Measurements from ENCODE around the gene CNDP2.

CNDP2 gene

DNA sequence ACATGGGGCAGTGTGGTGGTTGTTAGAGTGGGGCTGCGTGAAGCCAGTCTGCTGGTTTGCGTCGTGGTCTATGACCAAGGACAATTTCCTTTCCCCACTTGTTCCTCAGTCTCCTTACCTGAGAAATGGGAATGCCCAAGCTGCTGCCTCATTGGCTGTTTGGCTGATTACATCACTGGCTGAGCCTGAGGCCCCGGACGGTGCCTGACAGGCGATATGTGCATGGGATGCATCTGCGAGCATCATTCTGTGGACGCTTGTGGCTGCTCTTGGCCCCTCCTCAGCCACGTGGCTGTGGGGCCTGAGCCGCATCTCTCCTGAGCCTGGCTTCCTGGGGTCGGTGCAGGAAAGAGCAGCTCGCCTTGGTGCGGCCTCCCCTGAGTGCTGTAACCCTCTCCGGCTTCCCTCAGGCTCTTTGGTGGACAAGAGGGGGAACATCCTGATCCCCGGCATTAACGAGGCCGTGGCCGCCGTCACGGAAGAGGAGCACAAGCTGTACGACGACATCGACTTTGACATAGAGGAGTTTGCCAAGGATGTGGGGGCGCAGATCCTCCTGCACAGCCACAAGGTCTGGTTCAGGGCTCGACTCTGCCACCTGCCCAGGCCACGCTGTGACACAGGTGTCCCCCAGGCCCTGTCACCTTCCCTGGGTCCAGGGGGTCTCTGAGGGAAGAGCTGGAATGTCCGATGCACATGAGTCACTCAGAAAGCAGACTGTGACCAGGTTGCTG, 17.2 kb downstream of the CNDP2 start:
- Histone ChIP-seq H3K4me1 (ENCODE audit: control insufficient read depth, insufficient read depth, low read length) (no peaks in the 10 kb centered on the region), H3K36me3 (ENCODE audit: insufficient read depth, low read length) (peaks cover 64% of the 10 kb centered on the region), H3K4me3 (ENCODE audit: low read length) (no peak overlapping the region), H3K4me2 (ENCODE audit: low read length) (no peak overlapping the region), H3K9me3 (replicated peaks; ENCODE audit: low read length) (no peaks in the 10 kb centered on the region), H3K27me3 (ENCODE audit: control insufficient read depth, insufficient read depth, low read length) (no peaks in the 10 kb centered on the region), H3K9ac (ENCODE audit: low read depth, low read length) (no peak overlapping the region)

DNA sequence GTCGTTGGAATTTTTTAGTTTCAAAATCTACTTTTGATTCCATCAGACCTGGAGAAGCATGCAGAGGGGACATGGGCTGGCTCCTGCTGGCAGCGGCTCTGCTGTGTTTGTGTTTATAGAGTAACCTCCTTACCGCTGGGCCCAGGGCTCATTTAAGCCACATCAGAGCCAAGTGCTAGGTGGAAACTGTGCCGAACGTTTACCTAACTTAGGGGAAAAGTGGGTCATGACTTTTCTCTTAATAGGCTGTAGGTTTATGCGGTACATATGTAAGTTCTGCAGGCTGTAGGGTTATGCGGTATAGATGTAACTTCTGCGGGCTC, 17.7 kb downstream of the CNDP2 start:
- H3K4me2 ChIP-seq (ENCODE audit: low read length): no peak overlapping the region
- no peak overlapping the region for H3K4me3 ChIP-seq (ENCODE audit: low read length)
- peaks cover 66% of the 10 kb centered on the region for H3K36me3 ChIP-seq (ENCODE audit: insufficient read depth, low read length)
- no peak overlapping the region for H3K9ac ChIP-seq (ENCODE audit: low read depth, low read length)
- no peaks in the 10 kb centered on the region for H3K9me3 ChIP-seq (replicated peaks; ENCODE audit: low read length)
- no peaks in the 10 kb centered on the region for H3K4me1 ChIP-seq (ENCODE audit: control insufficient read depth, insufficient read depth, low read length)
- no peaks in the 10 kb centered on the region for H3K27me3 ChIP-seq (ENCODE audit: control insufficient read depth, insufficient read depth, low read length)

DNA sequence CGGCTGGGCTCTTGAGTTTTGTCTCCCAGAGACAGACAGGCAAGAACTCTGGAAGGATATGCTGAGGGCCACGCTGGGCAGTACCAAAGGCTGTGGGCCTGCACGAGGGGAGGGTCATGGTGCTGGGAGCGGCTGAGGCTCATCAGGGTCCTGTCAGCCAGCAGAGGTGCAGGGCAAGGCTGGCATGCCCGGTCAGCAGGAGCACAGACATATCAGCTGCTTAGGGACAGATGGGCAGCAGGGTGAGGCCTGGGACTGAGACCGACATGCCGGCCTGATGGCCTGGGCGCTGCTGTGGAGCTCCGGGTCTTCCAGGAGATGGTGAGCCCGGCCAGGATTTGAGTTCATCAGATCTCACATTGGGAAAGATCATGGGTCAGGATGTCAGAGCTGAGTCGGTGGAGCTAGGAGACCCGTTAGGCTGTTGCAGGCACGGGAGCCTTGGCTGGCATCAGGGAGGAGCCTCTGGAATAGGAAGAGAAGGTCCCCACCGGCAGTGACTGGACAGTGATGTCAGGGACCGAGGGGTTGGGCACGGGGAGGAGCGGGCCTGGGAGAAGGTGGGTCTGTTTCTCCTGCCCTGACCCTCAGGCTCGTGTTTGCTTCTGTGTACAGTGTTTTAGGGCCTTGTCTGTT, 18.8 kb downstream of the CNDP2 start:
- Histone ChIP-seq H3K4me2 (ENCODE audit: low read length) (no peak overlapping the region), H3K9ac (ENCODE audit: low read depth, low read length) (no peak overlapping the region), H3K27me3 (ENCODE audit: control insufficient read depth, insufficient read depth, low read length) (no peaks in the 10 kb centered on the region), H3K4me1 (ENCODE audit: control insufficient read depth, insufficient read depth, low read length) (no peaks in the 10 kb centered on the region), H3K36me3 (ENCODE audit: insufficient read depth, low read length) (peaks cover 62% of the 10 kb centered on the region), H3K4me3 (ENCODE audit: low read length) (no peak overlapping the region), H3K9me3 (replicated peaks; ENCODE audit: low read length) (no peaks in the 10 kb centered on the region)

DNA sequence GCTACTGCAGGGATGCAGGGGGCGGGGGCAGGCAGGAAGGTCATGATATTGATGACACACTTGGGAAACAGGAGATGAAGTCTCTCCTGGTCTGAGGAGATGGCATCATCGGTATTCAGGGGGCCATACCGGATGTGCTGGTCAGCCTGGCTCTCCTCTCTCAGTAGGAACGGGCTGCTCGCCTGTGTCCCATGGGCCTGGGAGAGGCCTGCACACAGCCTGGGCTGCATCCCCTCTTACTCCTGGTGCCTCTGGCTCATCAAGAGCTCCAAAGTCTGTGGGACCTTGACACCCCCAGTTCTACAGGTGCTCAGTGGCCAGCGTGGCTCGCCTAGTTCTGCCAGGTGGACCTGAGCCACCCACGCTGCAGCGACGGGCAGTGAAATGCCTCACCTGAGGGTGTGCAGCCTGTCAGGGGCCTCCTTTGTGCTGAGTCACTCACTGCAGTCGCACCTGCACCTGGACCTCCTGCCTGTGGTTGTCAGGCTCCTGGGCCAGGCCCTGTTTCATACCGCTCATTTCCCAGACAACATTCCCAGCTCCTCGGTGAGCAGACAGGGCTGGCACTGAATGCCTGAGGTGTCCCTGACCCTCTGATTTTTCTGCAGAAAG, 19.6 kb downstream of the CNDP2 start:
- Histone ChIP-seq H3K9me3 (replicated peaks; ENCODE audit: low read length) (no peaks in the 10 kb centered on the region), H3K4me1 (ENCODE audit: control insufficient read depth, insufficient read depth, low read length) (no peaks in the 10 kb centered on the region), H3K27me3 (ENCODE audit: control insufficient read depth, insufficient read depth, low read length) (no peaks in the 10 kb centered on the region), H3K9ac (ENCODE audit: low read depth, low read length) (no peak overlapping the region), H3K36me3 (ENCODE audit: insufficient read depth, low read length) (peaks cover 61% of the 10 kb centered on the region), H3K4me3 (ENCODE audit: low read length) (no peak overlapping the region), H3K4me2 (ENCODE audit: low read length) (no peak overlapping the region)

DNA sequence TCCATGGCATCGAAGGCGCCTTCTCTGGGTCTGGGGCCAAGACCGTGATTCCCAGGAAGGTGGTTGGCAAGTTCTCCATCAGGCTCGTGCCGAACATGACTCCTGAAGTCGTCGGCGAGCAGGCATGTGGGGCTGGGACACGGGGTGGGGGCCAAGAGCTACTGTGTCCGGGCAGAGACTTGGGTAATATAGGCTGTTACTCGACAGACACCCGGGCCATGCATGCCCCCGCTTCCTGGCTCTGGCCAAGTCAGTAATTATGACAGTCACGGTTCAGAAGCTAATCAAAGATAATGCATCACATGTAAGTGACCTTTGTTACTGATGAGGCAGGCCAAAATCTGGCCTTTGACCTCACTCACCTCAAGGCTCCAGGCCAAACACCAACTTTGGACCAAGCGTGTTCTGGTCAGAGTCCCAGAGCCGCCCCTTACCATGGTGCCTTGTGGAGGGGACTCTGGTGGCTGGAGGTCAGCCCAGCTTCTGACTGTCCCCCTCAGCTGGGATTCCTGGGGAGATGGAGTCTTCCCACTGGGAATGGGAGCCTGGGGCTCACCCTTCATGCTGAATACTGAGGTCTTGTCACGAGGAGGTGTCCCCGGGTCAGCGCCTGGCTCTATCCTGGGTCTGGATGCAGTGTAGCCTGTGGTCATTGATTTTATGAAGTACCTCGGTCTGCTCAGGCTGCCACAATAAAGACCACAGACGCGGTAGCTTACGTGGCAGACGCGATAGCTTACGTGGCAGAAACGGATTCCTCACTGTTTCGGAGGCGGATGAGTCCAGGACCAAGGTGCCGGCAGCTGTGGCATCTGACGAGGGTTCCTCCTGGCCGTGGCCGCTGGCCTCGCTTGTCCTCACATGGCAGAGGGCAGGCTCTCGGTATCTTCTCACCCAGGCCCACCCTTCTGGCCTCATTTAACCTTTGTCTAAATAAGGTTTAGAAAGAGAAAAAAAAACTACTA, 20.4 kb downstream of the CNDP2 start:
- H3K9ac ChIP-seq (ENCODE audit: low read depth, low read length): no peak overlapping the region
- H3K27me3 ChIP-seq (ENCODE audit: control insufficient read depth, insufficient read depth, low read length): no peaks in the 10 kb centered on the region
- H3K4me2 ChIP-seq (ENCODE audit: low read length): no peak overlapping the region
- no peak overlapping the region for H3K4me3 ChIP-seq (ENCODE audit: low read length)
- no peaks in the 10 kb centered on the region for H3K9me3 ChIP-seq (replicated peaks; ENCODE audit: low read length)
- H3K36me3 ChIP-seq (ENCODE audit: insufficient read depth, low read length): peaks cover 56% of the 10 kb centered on the region
- no peaks in the 10 kb centered on the region for H3K4me1 ChIP-seq (ENCODE audit: control insufficient read depth, insufficient read depth, low read length)

- peaks cover 51% of the 10 kb centered on the region for H3K36me3 ChIP-seq (ENCODE audit: insufficient read depth, low read length)
- H3K4me3 ChIP-seq (ENCODE audit: low read length): no peak overlapping the region
- H3K27me3 ChIP-seq (ENCODE audit: control insufficient read depth, insufficient read depth, low read length): no peaks in the 10 kb centered on the region
- H3K9me3 ChIP-seq (replicated peaks; ENCODE audit: low read length): no peaks in the 10 kb centered on the region
- H3K9ac ChIP-seq (ENCODE audit: low read depth, low read length): no peak overlapping the region
- no peaks in the 10 kb centered on the region for H3K4me1 ChIP-seq (ENCODE audit: control insufficient read depth, insufficient read depth, low read length)
- no peak overlapping the region for H3K4me2 ChIP-seq (ENCODE audit: low read length)
Observed at GRCh38 chr18:74517236-74517630, 21.1 kb downstream of the CNDP2 start.

- no peak overlapping the region for H3K9ac ChIP-seq (ENCODE audit: low read depth, low read length)
- H3K4me2 ChIP-seq (ENCODE audit: low read length): no peak overlapping the region
Observed at GRCh38 chr18:74518456-74519295, 22.5 kb downstream of the CNDP2 start.

GRCh38 chr18:74519320-74520095, 23.3 kb downstream of the CNDP2 start:
- Histone ChIP-seq H3K27me3 (ENCODE audit: control insufficient read depth, insufficient read depth, low read length) (no peaks in the 10 kb centered on the region), H3K4me1 (ENCODE audit: control insufficient read depth, insufficient read depth, low read length) (no peaks in the 10 kb centered on the region), H3K36me3 (ENCODE audit: insufficient read depth, low read length) (peaks cover 36% of the 10 kb centered on the region), H3K9ac (ENCODE audit: low read depth, low read length) (no peak overlapping the region), H3K4me3 (ENCODE audit: low read length) (no peak overlapping the region), H3K4me2 (ENCODE audit: low read length) (no peak overlapping the region), H3K9me3 (replicated peaks; ENCODE audit: low read length) (no peaks in the 10 kb centered on the region)

More at GRCh38 chr18:74518456-74519295, 22.5 kb downstream of the CNDP2 start:
- H3K4me3 ChIP-seq (ENCODE audit: low read length): no peak overlapping the region
- H3K9me3 ChIP-seq (replicated peaks; ENCODE audit: low read length): no peaks in the 10 kb centered on the region
- H3K36me3 ChIP-seq (ENCODE audit: insufficient read depth, low read length): peaks cover 38% of the 10 kb centered on the region
- H3K4me1 ChIP-seq (ENCODE audit: control insufficient read depth, insufficient read depth, low read length): no peaks in the 10 kb centered on the region
- H3K27me3 ChIP-seq (ENCODE audit: control insufficient read depth, insufficient read depth, low read length): no peaks in the 10 kb centered on the region

- Histone ChIP-seq H3K36me3 (ENCODE audit: insufficient read depth, low read length) (peaks cover 31% of the 10 kb centered on the region), H3K4me3 (ENCODE audit: low read length) (no peak overlapping the region), H3K27me3 (ENCODE audit: control insufficient read depth, insufficient read depth, low read length) (no peaks in the 10 kb centered on the region), H3K4me1 (ENCODE audit: control insufficient read depth, insufficient read depth, low read length) (no peaks in the 10 kb centered on the region), H3K4me2 (ENCODE audit: low read length) (no peak overlapping the region), H3K9ac (ENCODE audit: low read depth, low read length) (no peak overlapping the region), H3K9me3 (replicated peaks; ENCODE audit: low read length) (no peaks in the 10 kb centered on the region)
Observed at GRCh38 chr18:74520096-74520833, 24.1 kb downstream of the CNDP2 start.

Data from skeletal muscle satellite cell (primary cell).